GM19395 (cell line): ENCODE data around the gene SLC10A1.
"Not testable (repeated sequence)": the region's sequence is repeated elsewhere in the genome, so short reads cannot be mapped to it uniquely, and the experiment has no call there.

Source experiments
- ATAC-seq: cut with Tn5 transposase; IDR thresholded peaks from one replicate; pipeline ENCODE4 v1.9.1; 2021; ENCODE audit warnings: mild to moderate bottlenecking, moderate library complexity; ENCODE audit not compliant: unreplicated experiment

SLC10A1 gene

DNA sequence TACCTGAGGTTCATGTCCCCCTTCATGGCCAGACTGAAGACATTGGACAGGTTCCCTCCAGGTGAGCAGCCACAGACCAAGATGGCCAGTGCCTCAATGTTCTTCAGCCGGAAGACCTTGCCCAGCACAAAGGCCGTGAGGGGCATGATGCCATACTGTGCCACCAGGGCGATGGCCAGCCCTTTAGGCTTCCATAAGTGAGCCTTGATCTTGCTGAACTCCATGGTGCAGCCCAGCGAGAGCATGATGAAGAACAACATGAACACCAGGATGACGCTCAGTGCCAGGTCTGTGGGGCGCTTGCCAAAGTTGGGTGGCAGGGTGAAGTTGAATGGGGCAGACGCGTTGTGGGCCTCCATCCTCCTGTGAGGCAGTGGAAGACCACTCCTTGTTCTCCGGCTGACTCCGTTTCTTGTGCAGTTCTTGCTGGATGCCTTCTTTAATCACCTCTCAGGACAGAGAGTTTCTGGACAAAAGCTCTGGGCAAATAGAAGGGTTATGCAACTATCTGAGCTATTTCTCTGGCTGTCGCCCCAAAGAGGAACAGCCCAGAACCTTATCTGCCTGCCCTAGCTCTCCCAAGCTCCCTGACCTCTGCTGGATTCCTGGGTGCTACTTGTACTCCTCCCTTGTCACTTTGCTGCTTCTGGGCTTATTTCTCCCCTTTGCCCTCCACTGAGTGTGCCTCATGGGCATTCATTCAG, at the start of gene SLC10A1:
Gene SLC10A1 (minus strand): TSS at position 445 of the 704 bp plus-strand sequence. CDS start 86 bp downstream, at position 359.
- ATAC-seq: no peak

GRCh38 chr14:69845787-69846186, 48.7 kb upstream of the SLC10A1 start:
- ATAC-seq: no peak

DNA sequence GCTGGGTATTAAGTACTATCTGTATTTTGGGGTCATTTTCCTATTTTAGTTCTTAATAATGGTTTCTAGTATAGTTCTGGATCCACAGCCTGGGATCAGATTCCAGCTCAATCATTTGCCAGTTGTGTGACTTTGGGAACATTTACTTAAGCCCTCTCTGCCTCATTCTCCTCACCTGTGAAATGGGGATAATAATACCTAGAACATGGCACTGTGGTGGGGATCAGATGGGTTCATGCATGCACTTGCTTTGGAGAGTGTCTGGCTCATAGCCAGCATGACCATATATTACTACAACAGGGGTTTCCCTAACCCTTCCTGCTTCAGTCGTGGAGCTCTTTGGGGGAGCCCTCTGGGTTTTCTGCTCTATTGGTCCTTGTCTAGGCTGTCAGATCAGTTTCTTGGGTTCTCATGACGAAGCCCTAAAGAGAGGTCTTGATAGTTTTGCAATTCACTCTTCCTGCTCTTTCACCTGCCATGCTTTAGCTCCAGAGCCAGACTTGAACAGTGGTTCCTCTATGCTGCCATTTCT, 48.1 kb upstream of the SLC10A1 start:
- ATAC-seq: no peak

- no peak for ATAC-seq
These were observed 47.1 kb upstream of the SLC10A1 start for GRCh38 chr14:69844171-69844570.

GRCh38 chr14:69842686-69843420, 45.8 kb upstream of the SLC10A1 start:
- no peak for ATAC-seq

- no peak for ATAC-seq
These were observed 44.6 kb upstream of the SLC10A1 start for GRCh38 chr14:69841656-69842055.

DNA sequence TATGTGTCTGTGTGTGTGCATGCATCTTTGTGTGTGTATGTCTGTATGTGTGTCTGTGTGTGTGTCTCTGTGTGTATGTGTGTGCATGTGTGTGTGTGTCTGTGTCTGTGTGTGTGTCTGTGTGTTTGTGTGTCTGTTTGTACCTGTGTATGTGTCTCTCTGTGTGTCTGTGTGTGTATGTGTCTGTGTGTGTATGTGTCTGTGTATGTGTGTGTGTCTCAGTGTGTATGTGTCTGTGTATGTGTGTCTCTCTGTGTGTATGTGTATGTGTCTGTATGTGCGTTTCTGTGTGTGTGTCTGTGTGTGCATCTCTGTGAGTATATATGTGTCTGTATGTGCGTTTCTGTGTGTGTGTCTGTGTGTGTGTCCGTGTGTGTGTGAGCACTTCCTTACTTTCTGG, 42.6 kb upstream of the SLC10A1 start:
- no peak for ATAC-seq

DNA sequence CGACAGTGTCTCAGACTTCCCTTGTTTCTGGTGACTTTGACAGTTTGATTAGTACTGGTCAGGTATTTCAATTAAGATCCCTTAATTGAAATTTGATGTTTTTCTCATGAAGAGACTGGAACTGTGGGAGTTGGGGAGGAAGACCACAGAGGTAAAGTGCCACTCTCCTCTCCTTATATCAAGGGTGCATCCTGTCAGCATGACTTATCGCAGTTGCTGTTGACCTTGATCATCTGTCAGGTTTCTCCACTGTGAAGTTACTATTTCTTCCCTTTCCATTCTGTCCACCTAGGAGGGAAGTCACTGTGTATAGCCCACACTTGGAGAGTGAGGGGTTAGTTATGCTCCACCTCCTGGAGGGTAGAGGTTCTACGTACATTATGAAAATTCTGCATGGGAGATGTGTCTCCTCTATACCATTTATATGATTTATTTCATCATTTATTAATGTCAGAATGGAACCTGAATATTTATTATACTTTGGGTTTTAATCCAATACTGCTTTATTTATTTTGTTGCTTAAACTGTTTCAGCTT, 41.9 kb upstream of the SLC10A1 start:
- no peak for ATAC-seq

- no peak for ATAC-seq
These were observed 31.8 kb upstream of the SLC10A1 start for GRCh38 chr14:69828879-69829278.

DNA sequence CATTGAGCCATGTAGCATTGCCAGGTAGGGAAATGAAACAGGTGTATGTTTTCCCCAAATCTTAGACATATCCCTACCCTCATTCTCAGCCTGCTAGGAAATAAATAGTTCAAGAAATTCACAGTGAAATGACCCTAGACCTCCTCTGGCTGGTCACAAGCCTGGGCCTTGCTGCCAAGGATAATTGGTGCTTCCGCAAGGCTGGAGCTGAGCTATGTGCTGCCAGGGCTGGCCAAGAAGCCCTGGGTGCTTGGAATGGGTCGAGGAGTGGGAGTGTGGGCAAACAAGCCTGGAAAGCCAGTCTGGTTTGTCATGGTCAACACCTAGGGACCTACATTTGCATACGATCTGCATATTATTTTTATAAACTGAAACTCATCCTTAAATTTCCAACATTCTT, 31.3 kb upstream of the SLC10A1 start:
- ATAC-seq: no peak

DNA sequence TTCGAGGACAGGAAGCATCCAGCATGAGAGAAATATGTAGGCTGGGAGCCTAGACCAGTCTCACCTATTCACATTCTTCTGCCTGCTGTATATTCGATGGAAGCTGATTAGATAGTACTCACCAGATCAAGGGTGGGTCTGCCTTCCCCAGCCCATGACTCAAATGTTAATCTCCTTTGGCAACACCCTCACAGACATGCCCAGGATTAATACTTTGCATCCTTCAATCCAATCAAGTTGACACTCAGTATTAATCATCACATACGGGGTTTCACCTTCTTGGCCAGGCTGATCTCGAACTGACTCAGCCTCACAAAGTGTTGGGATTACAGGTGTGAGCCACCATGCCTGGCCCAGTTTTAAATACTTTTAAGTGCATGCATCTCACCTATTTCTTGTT, 30.5 kb upstream of the SLC10A1 start:
- ATAC-seq: no peak

DNA sequence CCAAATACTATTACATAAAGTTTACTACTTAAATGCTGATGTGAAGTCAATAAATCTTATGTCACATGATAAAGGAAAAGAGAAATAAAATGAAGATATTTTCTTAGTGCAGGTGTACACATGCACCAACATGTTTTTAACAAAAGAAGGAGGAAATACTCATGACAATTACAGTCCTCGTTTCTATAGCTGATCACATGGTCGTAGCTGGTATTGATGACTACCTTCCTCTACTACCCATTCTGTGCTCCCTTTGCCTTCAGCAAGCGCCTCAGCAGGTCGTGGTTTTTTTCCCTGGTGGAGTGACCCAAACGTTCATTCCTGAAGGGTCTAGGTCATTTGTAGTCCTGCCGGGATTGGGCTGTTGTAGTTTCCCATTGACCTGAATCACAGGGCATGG, 25.4 kb upstream of the SLC10A1 start:
- no peak for ATAC-seq

DNA sequence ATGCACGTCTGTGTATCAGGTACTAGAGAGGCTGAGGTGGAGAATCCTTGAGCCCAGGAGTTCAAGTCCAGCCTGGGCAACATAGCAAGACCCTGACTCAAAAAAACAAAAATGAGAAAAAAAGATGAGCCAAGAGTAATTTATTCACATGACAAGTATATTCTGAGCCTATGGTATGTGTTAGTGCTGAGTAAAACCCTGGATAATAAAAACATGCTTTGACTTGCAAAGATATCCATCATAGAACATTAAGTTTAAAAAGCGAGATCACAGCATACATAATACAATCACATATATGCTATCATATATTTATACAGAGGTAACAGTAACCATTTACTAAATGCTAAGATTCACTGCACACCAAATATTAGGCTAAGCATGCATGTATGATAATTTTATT, 23.9 kb upstream of the SLC10A1 start:
- ATAC-seq: no peak

DNA sequence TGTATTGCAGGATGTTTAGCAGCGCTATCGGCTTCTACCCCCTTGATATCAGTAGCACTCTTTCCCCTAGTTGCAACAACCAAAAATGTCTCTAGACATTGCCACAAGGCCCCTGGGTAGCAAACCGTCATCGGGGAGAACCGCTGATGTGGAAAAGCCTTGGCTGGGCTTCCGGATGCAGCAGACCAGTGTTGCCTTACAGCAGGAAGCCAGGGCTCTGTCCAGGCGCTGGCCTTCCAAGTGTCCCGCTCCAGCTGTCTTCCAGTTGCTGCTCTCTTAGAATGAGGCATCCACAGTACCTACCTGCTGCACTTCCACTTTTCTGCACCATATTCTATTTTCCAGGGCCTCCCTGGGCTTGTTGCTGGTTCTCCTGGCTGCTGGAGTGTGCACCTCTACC, 22.6 kb upstream of the SLC10A1 start:
- no peak for ATAC-seq

DNA sequence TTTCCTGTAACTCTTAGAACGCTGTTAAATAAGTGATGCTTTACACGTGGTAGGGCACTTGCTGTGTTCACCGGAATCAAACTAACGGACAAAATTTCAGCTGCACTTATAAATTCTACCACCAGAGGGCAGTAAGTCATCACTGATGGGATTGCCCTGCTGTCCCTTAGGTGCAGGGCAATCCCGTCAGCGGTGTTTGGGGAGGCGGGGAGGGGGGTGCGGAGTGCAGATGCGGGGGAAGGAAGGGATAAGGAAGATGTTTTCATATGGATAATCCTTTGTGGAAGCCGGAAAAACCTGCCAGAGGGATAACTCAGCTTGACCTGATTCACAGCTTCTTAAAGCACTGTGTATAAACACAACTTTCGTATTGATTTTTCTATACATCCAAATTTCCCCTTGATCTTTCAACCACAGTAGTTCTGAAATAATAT, 21.7 kb upstream of the SLC10A1 start:
- ATAC-seq: no peak

DNA sequence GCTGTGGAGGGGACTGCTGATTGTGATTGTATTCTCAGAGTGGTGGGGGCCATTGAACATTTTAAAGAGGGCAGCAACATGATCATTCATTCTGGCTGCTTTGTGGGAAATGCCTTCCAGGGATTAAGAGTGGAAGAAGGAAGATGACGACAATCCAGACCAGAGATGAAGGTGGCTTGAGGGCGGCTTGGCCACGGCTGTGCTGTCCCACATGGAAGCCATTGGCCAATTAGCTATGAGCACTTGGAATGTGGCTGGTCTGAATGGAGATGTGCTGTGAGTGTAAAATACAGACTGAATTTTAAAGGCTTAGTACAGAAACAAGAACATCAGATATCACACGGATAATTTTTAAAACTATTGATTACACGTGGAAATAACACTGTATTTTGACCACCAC, 19.2 kb upstream of the SLC10A1 start:
- no peak for ATAC-seq

DNA sequence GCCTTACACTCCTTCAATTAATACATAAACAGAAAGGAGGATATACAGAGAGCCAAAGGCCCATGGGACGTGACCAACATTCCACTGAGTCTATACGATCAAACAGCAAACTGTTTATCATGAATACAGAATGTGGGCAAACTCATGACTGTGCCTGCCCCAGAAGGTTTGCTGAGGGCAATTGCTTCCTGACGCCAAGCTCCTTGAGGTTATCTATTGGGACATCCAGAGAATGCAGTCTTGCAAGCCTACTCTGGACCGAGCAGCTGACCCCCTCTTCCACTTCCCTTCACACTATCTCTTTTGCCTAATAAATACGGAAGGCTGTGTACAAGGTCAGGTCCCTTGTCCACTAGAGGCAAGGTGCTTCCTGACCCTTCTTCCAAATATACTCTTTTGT, 18.5 kb upstream of the SLC10A1 start:
- ATAC-seq: no peak

- ATAC-seq: no peak
These were observed 17.4 kb upstream of the SLC10A1 start for GRCh38 chr14:69814397-69814796.

DNA sequence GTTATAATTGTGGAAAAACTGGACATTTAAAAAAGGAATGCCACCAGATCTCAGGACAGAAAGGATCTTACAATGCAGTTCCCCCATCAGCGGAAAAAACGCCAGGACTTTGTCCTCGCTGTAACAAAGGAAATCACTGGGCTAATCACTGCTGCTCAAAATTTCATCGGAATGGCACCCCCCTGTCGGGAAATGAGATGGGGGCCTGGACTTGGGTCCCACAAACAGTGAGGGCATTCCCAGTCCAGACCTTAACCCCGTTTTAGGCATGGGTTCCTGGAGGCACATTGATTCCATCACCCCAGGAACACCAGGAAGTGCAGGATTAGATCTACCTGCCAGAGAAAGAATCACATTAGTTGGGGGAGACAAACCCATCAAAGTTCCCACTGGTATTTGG, 16.3 kb upstream of the SLC10A1 start:
- not testable (repeated sequence) for ATAC-seq

DNA sequence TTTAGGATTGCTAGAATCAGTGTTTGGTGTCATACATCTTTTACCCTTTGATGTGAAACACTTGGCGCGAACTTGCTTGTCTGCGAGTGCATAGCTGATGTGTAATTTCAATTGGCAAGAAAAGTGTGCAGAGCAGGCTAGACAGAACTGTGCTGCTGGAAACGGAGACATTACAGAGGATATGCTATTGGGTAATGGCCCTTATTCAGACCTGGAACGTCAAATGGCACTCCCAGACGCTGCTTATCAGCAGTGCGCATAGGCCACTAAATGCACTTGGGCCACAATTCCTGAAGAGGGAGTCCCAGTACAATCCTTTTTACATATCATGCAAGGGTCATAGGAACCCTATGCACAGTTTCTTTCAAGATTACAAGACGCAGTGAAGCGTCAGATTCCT, 15.7 kb upstream of the SLC10A1 start:
- ATAC-seq: no peak

- ATAC-seq: no peak
These were observed 14.8 kb upstream of the SLC10A1 start for GRCh38 chr14:69811868-69812252.
